ENCODE measurements around the gene ACTN4. TPM values are rescaled to one million over a fixed set of nuclear protein-coding genes. Genes with fewer than 3 reads are reported as not detected.
A peak's percentile ranks its signal among the peaks of the same experiment; 100 is the strongest.

Gene ACTN4
- total RNA-seq, 1 donor from 2014 or later = 921 TPM

GRCh38 chr19:38649305-38650171, 2.1 kb downstream of the ACTN4 start:
- DNase-seq (ENCODE audit: low spot score) = no peak
- peak overlapping the region; percentile 100 for H3K4me3 Mint-ChIP-seq (ENCODE audit: unreplicated experiment)
- TF ChIP-seq, protein P1, sequence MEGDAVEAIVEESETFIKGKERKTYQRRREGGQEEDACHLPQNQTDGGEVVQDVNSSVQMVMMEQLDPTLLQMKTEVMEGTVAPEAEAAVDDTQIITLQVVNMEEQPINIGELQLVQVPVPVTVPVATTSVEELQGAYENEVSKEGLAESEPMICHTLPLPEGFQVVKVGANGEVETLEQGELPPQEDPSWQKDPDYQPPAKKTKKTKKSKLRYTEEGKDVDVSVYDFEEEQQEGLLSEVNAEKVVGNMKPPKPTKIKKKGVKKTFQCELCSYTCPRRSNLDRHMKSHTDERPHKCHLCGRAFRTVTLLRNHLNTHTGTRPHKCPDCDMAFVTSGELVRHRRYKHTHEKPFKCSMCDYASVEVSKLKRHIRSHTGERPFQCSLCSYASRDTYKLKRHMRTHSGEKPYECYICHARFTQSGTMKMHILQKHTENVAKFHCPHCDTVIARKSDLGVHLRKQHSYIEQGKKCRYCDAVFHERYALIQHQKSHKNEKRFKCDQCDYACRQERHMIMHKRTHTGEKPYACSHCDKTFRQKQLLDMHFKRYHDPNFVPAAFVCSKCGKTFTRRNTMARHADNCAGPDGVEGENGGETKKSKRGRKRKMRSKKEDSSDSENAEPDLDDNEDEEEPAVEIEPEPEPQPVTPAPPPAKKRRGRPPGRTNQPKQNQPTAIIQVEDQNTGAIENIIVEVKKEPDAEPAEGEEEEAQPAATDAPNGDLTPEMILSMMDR (IDR thresholded peaks at IDR 0.05) = no peak
- no peaks in the 10 kb centered on the region for H3K27me3 Mint-ChIP-seq (ENCODE audit: low read depth)
- no peaks in the 10 kb centered on the region for H3K9me3 Mint-ChIP-seq (ENCODE audit: low read depth)
- H3K4me1 Mint-ChIP-seq (ENCODE audit: low read depth) = peaks cover 56% of the 10 kb centered on the region
- peak overlapping the region; percentile 99 for H3K27ac Mint-ChIP-seq (ENCODE audit: unreplicated experiment)
- H3K36me3 Mint-ChIP-seq (ENCODE audit: low read depth) = peaks cover 14% of the 10 kb centered on the region

GRCh38 chr19:38650172-38650775, 2.8 kb downstream of the ACTN4 start:
- H3K4me1 Mint-ChIP-seq (ENCODE audit: low read depth) = peaks cover 64% of the 10 kb centered on the region
- peak overlapping the region; percentile 100 for H3K4me3 Mint-ChIP-seq (ENCODE audit: unreplicated experiment)
- TF ChIP-seq, protein P1 (IDR thresholded peaks at IDR 0.05) = no peak
- H3K27me3 Mint-ChIP-seq (ENCODE audit: low read depth) = no peaks in the 10 kb centered on the region
- H3K9me3 Mint-ChIP-seq (ENCODE audit: low read depth) = no peaks in the 10 kb centered on the region
- DNase-seq (ENCODE audit: low spot score) = no peak
- peaks cover 14% of the 10 kb centered on the region for H3K36me3 Mint-ChIP-seq (ENCODE audit: low read depth)
- peak overlapping the region; percentile 99 for H3K27ac Mint-ChIP-seq (ENCODE audit: unreplicated experiment)

GRCh38 chr19:38650911-38651584, 3.6 kb downstream of the ACTN4 start:
- no peaks in the 10 kb centered on the region for H3K9me3 Mint-ChIP-seq (ENCODE audit: low read depth)
- H3K4me3 Mint-ChIP-seq (ENCODE audit: unreplicated experiment) = peak overlapping the region; percentile 100
- H3K4me1 Mint-ChIP-seq (ENCODE audit: low read depth) = peaks cover 71% of the 10 kb centered on the region
- DNase-seq (ENCODE audit: low spot score) = no peak
- H3K27ac Mint-ChIP-seq (ENCODE audit: unreplicated experiment) = peak overlapping the region; percentile 99
- H3K27me3 Mint-ChIP-seq (ENCODE audit: low read depth) = no peaks in the 10 kb centered on the region
- peaks cover 16% of the 10 kb centered on the region for H3K36me3 Mint-ChIP-seq (ENCODE audit: low read depth)
- TF ChIP-seq, protein P1 (IDR thresholded peaks at IDR 0.05) = no peak

DNA sequence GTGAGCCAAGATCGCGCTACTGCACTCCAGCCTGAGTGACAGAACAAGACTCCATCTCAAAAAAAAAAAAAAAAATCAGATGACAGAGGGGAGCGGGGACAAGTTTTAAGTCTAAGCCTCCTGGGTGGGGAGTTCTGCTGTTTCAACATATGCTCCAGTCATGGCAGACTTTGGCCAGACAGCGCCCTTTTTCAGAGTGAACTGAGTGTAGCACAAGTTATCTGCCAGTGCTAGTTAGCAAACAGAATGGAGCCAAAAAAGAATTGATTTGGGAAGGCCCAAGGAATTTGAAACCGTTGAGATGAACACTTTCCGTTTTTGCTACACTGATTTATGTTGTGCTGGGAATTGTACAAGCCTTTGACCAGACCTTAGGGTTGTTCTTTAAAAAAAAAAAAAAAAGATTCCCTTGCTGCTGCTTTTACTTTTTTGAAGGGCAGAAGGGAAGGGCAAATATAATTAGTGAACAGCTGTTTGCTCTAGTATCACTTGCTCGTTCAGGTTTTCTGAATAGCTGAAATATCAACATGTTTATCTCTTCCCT, 5.7 kb downstream of the ACTN4 start:
- Mint-ChIP-seq H3K36me3 (ENCODE audit: low read depth) (peaks cover 20% of the 10 kb centered on the region), H3K27me3 (ENCODE audit: low read depth) (no peaks in the 10 kb centered on the region), H3K27ac (ENCODE audit: unreplicated experiment) (peak overlapping the region; percentile 99), H3K4me1 (ENCODE audit: low read depth) (peaks cover 89% of the 10 kb centered on the region), H3K9me3 (ENCODE audit: low read depth) (no peaks in the 10 kb centered on the region), H3K4me3 (ENCODE audit: unreplicated experiment) (peak overlapping the region; percentile 100)
- TF ChIP-seq, protein P1 (IDR thresholded peaks at IDR 0.05) = no peak
- no peak for DNase-seq (ENCODE audit: low spot score)

DNA sequence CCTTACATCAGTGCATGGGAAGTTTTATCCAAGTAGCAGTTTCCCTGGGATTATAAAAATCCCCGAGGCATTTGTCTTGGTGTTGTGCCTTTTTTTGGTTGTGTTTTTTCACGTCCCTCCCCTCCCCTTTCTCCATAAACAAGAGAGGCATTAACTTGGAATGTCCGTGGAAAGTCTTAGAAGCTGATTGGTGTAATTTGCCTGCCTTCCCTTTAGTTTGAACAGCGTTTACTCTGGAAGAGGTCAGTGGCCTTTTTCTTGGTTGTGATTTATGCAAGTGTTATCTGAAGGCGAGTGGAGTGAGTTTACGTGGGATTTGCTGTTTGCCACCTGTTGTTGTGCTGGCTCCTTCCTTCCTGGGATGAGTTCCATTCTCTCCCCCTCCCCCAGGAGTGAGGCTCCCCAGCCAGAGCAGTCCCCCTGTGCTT, 7.2 kb downstream of the ACTN4 start:
- Mint-ChIP-seq H3K27me3 (ENCODE audit: low read depth) (no peaks in the 10 kb centered on the region), H3K4me3 (ENCODE audit: unreplicated experiment) (peak overlapping the region; percentile 10), H3K9me3 (ENCODE audit: low read depth) (no peaks in the 10 kb centered on the region), H3K4me1 (ENCODE audit: low read depth) (peaks cover 100% of the 10 kb centered on the region), H3K27ac (ENCODE audit: unreplicated experiment) (peak overlapping the region; percentile 99), H3K36me3 (ENCODE audit: low read depth) (peaks cover 9% of the 10 kb centered on the region)
- DNase-seq (ENCODE audit: low spot score) = no peak
- TF ChIP-seq, protein P1 (IDR thresholded peaks at IDR 0.05) = no peak
